HG03280 (cell line): ENCODE results near the gene SH3GLB2.
"Not testable (repeated sequence)": the region's sequence is repeated elsewhere in the genome, so short reads cannot be mapped to it uniquely, and the experiment has no call there.

Experiments used
- ATAC-seq: cut with Tn5 transposase; IDR thresholded peaks from one replicate; pipeline ENCODE4 v1.9.1; 2021; ENCODE audit warnings: mild to moderate bottlenecking, moderate library complexity; ENCODE audit not compliant: unreplicated experiment

The SH3GLB2 gene

DNA sequence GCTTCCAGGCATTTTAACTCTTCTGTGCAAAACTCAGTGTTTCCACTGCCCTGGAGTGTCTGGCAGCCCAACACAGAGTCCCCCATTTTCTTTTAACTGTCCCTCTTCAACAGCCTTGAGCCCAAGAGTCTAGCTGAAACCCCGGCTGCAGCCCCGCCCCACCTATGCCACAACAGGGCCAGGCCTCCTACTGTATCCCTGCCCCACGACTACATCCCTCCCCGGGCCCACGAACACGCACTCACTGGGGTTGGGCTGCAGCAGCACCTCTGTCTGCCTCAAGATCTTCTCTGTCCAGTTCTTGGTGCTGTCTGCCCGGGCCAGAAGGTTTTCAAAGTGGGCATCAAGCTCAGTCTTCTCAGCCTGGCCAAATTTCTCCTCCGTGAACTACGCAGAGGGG, 6.1 kb downstream of the SH3GLB2 start:
- ATAC-seq = no peak

GRCh38 chr9:129021091-129021490, 7.0 kb downstream of the SH3GLB2 start:
- peak; percentile 87 for ATAC-seq

- ATAC-seq = no peak
These were observed 13.5 kb downstream of the SH3GLB2 start for GRCh38 chr9:129014608-129015007.

GRCh38 chr9:129014124-129014523, 14.0 kb downstream of the SH3GLB2 start:
- no peak for ATAC-seq

DNA sequence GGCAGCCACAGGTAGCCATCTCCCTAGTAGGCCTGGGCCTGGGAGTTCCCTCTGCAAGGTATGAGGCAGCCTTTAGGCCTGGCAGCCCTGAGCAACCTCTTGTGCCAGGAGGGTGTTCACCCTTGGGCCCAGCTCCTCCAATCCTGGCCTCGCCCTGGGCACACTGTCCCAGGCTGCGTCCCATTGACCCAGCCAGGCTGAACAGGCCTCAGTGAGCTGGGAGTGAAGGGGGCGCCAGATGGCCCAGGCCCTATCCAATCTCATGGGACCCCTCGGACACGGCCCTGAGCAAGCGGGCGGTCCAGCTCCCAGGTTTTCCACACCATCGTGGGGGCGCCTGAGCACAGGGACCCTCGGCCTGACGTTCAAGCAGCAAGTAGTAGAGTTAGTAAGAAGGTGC, 14.5 kb downstream of the SH3GLB2 start:
- ATAC-seq = no peak

- ATAC-seq = no peak
These were observed 15.2 kb downstream of the SH3GLB2 start for GRCh38 chr9:129012893-129013448.

DNA sequence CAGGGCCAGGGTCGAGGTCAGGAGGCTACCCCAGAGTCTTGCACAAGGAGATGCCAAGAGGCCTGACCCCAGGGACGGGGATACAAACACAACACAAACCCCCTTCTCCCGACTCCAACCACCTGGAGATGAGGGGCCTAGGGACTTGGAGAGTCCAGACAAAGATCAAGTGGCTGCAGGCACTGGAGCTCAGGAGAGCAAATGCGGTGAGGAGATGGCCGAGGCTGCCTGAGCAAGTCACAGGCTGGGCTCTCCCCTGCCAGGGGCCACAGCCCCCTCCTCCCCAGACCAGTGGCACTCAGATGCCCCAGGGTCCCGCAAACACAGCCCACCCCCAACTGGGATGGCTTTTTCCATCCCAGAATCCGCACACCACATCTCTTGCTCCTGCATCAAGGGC, 15.8 kb downstream of the SH3GLB2 start:
- no peak for ATAC-seq

GRCh38 chr9:129011761-129012181, 16.4 kb downstream of the SH3GLB2 start:
- ATAC-seq = no peak

GRCh38 chr9:129011170-129011569, 17.0 kb downstream of the SH3GLB2 start:
- no peak for ATAC-seq

DNA sequence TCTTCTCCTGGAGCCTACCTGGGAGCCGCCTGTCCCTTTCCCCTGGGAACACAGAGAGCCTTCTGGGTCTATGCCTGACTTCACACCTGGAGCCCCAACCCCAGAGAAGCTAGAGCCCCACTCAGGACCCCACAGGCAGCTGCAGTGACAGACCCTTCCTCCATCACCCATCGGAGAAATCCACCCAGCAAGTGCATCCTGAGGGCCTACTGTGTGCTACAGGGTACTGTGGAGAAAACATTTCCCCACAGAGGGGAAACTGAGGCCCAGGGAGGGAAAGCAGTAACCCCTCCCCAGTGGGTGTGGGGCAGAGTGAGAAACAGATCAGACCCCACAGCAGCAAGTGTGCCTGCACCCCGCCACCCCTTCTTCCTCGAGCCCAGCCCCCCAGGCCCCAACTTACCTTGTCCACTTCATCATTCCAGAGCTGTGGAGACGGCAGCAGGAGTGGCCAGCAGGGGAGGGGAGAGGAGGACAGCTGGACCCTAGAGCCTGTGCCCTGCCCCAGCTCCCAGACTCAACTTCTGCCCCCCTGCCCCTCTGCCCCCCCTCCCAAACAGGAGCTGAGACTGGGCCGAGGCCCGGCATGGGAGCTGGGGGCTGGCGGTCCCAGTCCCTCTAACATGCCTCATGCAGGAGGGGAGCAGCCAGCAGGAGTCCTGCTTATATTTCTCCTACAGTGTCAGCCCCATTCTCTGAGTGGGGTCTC, 17.7 kb downstream of the SH3GLB2 start:
- no peak for ATAC-seq

- ATAC-seq = no peak
These were observed 18.5 kb downstream of the SH3GLB2 start for GRCh38 chr9:129009584-129010141.

DNA sequence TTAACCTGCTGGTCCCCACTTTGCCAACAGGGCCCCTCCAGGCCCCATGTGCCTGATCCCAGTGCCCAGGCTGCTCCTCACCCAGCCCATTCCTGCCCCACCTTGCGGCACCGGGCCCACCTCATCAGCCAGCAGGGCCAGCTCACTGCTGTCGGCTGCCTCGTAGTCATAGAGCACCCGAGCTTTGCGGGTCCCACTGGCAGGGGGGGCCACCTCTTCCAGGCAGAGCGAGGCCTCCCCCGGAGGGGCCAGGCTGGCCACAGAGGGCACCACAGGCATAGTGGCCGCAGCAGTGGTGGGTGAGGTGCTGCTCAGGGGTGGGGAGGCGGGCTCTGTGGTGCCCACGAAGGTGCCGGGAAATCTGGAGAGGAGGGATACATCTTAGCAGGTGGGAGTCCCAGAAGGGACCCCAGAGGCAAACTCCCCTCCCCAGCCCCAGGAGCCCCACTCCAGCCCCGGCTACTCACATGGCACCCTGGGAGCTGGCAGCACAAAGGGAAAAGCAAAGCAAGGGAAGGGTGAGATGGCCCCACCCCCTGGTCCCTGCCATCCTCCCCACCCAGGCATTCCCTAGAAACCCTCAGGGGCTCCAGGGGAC, 19.0 kb downstream of the SH3GLB2 start:
- no peak for ATAC-seq

DNA sequence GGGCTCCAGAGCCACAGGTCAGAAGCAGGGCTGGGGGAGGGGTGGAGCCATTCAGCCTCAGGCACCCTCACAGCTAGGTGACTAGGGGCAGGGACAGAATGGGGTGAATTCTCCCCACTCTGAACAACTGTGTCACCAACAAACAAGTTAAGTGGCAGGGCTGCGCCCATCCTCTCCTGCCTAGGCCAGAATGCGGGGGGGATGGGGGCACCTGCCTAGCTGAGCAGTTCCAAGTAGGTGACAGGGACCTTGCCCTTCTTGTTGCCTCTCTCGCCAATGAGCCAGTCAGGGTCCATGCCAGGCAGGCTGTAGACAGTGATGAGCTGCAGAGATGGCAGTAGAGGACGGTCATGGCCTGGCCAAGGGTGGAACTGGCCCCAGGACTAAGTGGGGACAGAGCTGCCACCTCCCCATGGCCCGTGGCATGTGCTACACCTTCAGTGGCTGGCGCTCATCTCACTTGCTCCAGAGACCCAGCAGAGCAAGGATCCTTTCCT, 19.6 kb downstream of the SH3GLB2 start:
- ATAC-seq = no peak

DNA sequence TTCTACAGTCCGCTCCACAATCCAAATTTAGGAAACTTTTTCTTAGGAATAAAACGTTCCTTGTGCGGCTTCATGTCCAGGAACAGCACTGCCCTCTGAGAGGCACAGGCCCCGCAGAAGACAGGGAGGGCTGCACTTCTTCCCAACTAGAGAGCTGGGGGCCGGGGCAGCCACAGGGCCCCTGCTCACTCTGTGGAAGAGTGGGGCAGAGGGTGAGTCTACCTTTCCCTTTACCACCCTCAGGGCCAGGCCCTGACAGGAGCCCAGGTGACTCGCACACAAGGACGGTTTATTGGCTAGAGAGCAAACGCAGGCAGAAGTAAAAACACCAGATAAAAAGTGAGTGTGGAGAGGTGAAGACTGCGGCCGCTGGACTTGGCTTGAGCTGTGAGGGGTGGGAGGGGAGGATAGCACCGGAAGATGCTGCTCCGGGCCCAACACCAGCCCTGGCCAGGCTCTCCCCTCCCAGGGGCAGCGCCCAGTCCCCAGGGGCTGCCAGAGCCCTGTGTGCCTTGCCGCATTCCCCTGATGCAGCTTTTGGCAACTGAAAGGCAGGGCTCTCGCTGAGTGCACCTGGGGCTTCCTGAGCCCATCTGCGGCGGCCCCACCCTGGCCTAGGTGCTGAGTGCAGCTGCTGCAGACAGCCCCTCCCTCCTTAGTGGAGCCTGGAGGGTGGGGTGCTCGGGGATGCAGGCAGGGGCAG, 20.2 kb downstream of the SH3GLB2 start:
- no peak for ATAC-seq

- ATAC-seq = no peak
These were observed 20.9 kb downstream of the SH3GLB2 start for GRCh38 chr9:129007035-129007765.

DNA sequence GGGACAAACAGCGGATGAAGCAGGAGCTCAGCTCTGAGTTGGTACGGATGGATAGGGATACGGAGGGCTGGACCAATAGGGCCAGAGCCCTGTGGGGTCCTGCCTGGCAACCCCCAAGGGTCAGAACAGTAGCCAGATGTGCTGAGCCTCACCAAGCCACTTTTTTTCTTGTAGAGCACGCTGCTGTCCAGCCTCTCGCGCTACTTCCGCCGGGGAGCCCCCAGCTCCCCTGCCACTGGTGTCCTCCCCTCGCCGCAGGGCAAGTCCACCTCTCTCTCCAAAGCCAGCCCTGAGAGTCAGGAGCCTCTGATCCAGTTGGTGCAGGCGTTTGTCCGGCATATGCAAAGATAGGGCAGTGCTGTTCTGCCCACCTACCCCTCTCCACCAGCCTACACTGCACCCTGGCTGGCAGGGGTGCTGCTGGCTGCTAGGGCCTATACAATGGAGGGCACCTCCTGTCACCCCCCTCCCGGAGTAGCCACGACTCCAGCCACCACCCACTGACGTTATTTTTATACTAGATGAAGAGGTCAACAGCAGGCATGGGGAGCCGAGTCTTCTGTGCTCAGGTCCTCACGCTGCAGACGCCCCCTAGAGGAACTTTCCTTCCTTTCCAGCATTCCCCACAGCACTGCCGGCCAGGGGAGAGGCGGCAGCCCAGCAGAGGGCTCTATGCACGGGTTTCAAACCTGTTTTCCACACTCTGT, 21.6 kb downstream of the SH3GLB2 start:
- ATAC-seq = no peak

GRCh38 chr9:129005336-129005997, 22.7 kb downstream of the SH3GLB2 start:
- ATAC-seq = no peak

- not testable (repeated sequence) for ATAC-seq
These were observed 24.0 kb downstream of the SH3GLB2 start for GRCh38 chr9:129004173-129004572.

DNA sequence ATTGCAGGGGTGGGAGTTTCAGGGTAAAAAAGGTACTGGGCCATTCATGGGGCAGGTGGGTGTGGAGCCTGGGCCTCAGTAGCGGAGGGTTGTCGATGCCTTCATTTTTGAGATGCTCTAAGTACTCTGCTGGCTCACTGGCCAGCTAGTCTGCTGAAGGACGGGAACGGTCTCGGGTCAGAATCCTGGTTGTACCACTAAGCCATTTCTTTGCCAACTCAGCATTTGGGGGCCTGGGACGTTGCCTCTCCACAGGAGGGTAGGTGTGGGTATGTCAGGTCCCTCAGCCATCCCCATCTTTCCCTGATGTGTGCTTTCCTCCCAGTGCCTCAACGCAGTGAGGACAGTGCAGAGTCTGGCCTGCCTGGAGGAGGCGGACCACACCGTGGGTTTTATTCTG, 25.1 kb downstream of the SH3GLB2 start:
- ATAC-seq = no peak
